ENCODE results near the gene B3GALT2.
"Not testable (repeated sequence)": the region's sequence is repeated elsewhere in the genome, so short reads cannot be mapped to it uniquely, and the experiment has no call there.

B3GALT2 gene

DNA sequence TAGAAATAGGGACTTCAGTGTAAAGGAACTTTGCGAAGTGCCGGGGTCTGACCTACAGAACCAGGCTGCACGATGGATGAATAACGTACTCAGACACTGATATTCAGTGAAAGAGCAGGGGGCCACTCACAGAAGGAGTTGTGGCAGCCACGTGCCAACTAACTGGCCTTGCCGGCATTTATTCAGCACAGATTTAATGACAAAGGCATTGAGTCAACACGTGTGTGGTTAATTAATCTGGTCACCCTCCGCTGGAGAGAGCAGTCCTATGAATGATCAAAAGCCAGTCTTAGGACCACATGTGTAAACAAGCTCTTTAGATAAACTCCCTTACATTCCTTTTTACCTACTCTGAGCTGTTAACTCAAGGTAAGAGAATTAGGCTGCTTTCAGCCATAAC, 6.2 kb upstream of the B3GALT2 start:
- TF ChIP-seq, protein P1, sequence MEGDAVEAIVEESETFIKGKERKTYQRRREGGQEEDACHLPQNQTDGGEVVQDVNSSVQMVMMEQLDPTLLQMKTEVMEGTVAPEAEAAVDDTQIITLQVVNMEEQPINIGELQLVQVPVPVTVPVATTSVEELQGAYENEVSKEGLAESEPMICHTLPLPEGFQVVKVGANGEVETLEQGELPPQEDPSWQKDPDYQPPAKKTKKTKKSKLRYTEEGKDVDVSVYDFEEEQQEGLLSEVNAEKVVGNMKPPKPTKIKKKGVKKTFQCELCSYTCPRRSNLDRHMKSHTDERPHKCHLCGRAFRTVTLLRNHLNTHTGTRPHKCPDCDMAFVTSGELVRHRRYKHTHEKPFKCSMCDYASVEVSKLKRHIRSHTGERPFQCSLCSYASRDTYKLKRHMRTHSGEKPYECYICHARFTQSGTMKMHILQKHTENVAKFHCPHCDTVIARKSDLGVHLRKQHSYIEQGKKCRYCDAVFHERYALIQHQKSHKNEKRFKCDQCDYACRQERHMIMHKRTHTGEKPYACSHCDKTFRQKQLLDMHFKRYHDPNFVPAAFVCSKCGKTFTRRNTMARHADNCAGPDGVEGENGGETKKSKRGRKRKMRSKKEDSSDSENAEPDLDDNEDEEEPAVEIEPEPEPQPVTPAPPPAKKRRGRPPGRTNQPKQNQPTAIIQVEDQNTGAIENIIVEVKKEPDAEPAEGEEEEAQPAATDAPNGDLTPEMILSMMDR (IDR thresholded peaks at IDR 0.05): no peak
- TF ChIP-seq ZFX (IDR thresholded peaks at IDR 0.05; ENCODE audit: borderline replicate concordance): no peak
- H3K27ac ChIP-seq: no peak overlapping the region

DNA sequence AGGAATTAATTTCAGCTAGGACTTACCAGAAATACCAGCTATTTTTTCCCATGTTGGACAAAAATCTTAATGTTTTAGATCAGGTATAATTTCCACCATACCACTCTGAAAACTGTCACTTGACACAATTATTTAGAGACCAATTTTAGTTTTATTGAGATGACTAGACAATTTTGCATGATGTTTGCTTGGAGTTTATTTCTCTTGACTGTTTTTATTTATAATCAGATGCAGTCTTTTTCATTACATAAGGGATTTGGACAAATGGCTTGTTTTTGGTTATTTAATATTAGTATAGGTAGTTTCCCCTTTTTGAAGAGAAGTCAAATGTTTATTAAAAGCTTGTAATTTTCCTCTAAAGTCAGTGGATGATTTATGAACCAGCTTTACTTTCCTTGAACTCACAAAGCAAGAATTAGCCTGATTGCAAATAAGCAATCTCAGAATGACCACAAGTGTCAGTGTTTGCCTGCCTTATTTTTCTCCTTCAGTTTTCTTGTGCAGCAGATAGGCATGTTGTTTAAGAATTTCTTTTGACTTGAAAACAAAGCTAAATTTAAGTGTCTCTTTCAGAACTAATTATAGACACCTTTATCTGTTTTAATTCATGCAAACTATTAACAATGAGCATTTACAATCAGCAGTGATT, 3.8 kb upstream of the B3GALT2 start:
- H3K27ac ChIP-seq: no peak overlapping the region
- no peak for TF ChIP-seq ZFX (IDR thresholded peaks at IDR 0.05; ENCODE audit: borderline replicate concordance)
- TF ChIP-seq, protein P1 (IDR thresholded peaks at IDR 0.05): 0 out of 2 replicates have a peak, but pooled peaks have one; percentile 16

DNA sequence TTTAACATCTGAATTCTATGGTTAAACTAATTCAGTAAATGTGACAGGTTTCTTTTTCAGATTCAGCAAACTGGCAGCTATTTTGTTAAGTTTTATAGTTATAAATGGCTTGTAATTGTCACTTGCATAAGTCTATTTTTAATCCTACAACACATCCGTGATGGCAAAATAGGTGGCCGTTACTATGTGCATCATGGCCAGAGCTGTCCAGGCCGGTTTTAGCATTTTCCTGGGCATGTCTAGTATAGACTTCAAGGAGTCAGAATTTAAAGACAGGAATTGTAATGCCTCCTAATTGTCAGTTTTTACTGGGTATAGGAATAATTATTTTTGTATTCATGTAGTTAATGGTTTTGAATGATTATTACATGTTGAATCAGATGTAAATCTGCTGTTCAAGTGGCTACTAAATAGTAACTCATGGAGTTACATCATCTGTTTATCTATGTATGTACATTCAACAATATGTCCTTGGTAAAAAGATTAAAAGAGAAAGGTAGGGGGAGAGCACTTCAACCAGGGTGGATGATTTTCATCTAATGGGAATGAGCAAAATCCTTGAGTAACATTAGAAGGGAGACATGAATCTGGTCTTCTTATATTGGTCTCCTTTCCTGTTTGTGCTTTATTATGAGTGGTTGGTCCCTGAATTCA, 3.2 kb upstream of the B3GALT2 start:
- no peak overlapping the region for H3K27ac ChIP-seq
- no peak for TF ChIP-seq ZFX (IDR thresholded peaks at IDR 0.05; ENCODE audit: borderline replicate concordance)
- TF ChIP-seq, protein P1 (IDR thresholded peaks at IDR 0.05): no peak

DNA sequence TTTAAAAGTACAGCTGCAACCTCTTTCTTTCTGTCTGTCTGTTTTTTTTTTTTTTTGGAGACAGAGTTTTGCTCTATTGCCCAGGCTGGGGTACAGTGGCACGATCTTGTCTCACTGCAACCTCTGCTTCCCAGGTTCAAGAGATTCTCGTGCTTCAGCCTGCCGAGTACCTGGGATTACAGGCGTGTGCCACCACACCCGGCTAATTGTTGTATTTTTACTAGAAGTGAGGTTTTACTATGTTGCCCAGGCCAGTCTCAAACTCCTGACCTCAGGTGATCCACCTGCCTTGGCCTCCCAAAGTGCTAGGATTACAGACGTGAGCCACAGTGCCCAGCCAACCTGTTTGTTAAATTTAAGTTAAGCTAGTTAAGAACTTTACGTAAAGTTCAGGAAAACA, 2.5 kb upstream of the B3GALT2 start:
- H3K27ac ChIP-seq: not testable (repeated sequence)

DNA sequence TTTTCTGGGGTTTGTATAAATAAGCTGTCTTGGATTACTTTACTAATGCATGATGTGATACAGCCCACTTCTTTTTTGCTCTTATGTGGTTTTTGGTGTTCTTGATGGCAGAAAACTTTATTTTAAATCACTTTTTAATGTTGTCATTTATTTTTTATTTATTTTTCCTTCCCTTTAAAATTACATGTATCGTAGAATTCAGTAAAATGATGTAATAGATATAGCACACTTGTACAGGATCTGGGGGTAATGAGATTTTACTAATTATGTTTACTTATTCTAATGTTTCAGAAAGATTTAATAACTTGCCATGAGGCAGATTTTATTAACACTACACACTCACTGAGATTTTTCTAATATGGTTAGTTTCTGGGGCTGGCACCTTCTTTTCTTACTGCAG, 701 bp upstream of the B3GALT2 start:
- TF ChIP-seq, protein P1 (IDR thresholded peaks at IDR 0.05): no peak
- TF ChIP-seq ZFX (IDR thresholded peaks at IDR 0.05; ENCODE audit: borderline replicate concordance): no peak
- H3K27ac ChIP-seq: no peak overlapping the region

DNA sequence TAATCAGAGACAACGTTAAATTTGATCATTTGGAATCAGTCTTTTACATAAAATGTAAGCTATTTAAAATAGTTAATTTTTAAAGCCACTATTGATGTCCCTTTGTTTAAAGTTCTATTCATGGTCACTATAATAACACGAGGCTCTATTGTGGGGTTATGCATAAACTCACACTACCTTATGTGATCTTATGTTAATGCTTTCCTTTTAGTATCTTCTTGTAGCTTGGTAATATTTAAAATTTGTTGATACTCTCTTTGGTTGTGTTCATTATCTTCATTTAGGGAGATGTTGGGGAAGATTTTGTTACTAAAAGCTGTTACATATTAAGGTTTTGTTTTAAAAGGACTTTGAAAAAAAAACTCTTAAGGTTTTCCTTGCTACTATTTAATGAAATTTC, 1.2 kb downstream of the B3GALT2 start:
- 0 out of 2 replicates have a peak overlapping the region, but pooled peaks have one; percentile 33 for H3K27ac ChIP-seq
- no peak for TF ChIP-seq ZFX (IDR thresholded peaks at IDR 0.05; ENCODE audit: borderline replicate concordance)
- TF ChIP-seq, protein P1 (IDR thresholded peaks at IDR 0.05): no peak

DNA sequence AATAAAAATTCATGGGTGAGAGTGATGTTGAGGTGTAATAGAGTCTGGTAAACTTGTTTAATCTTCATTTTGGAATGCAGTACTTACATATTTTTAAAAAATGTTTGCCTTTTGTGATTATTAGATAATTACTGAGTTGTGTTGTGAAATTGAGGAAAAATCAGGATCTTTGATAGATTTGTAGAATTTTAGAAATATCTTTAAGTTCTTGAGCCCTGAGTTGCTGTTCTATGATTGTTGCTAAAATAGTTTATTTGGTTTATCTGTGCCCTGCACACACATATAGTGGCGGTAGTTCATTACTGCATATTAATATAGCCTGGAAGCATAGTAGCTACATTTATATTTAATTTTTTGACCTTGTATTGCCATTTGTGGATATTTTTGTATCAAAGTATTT, 1.6 kb downstream of the B3GALT2 start:
- TF ChIP-seq, protein P1 (IDR thresholded peaks at IDR 0.05): no peak
- TF ChIP-seq ZFX (IDR thresholded peaks at IDR 0.05; ENCODE audit: borderline replicate concordance): no peak
- no peak overlapping the region for H3K27ac ChIP-seq

Data from 22Rv1 (cell line).